Neural cell (in vitro differentiated cells): ENCODE measurements around the gene MEGF9.
A peak's percentile ranks its signal among the peaks of the same experiment; 100 is the strongest.

ENCODE experiments used
- EZH2 ChIP-seq: fragments of 200-600, 300-800 bp; shearing (Covaris generic), sonication (generic); IDR thresholded peaks from 2 replicates; pipeline ENCODE4 v1.6.1; 2014; ENCODE audit warnings: antibody characterized with exemption, low read length, borderline replicate concordance, mild to moderate bottlenecking; ENCODE audit not compliant: insufficient read depth, poor library complexity, severe bottlenecking
- MXI1 ChIP-seq: fragments of 450-650 bp; conservative IDR thresholded peaks from 2 replicates; pipeline ENCODE4 v1.6.1; 2014; ENCODE audit warnings: antibody characterized with exemption, mild to moderate bottlenecking; ENCODE audit not compliant: poor library complexity, severe bottlenecking
- TAF1 ChIP-seq: IDR thresholded peaks from 2 replicates; pipeline ENCODE4 v1.6.1; 2012; ENCODE audit warnings: low read depth
- TF ChIP-seq, protein P1 (sequence below): fragments of 450-650 bp; IDR thresholded peaks from 2 replicates; pipeline ENCODE4 v1.5.1; 2014; ENCODE audit warnings: antibody characterized with exemption, mild to moderate bottlenecking, moderate library complexity; ENCODE audit not compliant: poor library complexity, severe bottlenecking
- TF ChIP-seq, protein P2 (sequence below): IDR thresholded peaks from 2 replicates; pipeline ENCODE4 v1.6.1; 2012; ENCODE audit warnings: borderline replicate concordance

DNA sequence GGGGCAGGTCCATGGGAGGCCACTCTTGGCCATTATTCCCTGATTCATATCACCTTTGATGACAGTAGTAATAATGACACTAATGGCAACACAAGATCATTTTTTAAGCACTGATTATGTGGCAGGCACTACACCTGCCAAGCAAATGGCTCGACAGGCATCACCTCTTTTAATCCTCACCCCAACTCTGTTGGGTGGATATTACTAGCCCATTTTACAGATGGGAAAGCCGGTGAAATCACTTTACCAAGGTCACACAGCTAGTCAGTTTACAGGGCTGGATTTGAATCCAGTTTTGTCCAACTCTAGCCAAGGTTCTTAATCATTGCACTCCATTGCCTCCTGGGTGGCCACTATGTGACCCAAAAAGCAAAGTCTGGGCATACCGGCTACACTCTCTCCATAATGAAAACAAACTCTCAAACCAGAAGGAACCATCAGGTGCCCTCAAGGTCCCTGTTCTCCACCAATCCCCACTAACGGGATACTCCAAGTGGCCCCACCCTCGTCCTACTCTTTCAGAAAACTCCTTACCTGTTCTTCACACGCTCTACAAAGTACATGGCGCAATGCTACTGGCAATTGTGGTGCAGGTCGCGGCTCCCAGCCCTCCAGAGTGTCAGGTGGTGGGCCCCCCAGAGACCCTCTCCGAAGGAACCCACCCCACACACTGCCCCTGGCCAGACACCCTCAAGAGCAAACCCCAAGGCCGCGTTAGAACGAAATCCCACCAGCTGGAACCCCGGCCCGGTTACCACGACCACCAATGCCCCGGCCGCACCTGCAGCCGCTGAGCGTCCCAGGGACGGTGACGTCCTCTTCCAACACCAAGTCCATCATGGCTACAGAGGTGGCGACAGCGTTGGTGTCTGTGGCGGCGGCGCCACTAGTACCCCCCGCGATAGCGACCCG lies 134.9 kb downstream of the MEGF9 start:
- TF ChIP-seq TAF1 (no peak), MXI1 (no peak), EZH2 (no peak)
- TF ChIP-seq, protein P1, sequence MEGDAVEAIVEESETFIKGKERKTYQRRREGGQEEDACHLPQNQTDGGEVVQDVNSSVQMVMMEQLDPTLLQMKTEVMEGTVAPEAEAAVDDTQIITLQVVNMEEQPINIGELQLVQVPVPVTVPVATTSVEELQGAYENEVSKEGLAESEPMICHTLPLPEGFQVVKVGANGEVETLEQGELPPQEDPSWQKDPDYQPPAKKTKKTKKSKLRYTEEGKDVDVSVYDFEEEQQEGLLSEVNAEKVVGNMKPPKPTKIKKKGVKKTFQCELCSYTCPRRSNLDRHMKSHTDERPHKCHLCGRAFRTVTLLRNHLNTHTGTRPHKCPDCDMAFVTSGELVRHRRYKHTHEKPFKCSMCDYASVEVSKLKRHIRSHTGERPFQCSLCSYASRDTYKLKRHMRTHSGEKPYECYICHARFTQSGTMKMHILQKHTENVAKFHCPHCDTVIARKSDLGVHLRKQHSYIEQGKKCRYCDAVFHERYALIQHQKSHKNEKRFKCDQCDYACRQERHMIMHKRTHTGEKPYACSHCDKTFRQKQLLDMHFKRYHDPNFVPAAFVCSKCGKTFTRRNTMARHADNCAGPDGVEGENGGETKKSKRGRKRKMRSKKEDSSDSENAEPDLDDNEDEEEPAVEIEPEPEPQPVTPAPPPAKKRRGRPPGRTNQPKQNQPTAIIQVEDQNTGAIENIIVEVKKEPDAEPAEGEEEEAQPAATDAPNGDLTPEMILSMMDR, result no peak
- TF ChIP-seq, protein P2, sequence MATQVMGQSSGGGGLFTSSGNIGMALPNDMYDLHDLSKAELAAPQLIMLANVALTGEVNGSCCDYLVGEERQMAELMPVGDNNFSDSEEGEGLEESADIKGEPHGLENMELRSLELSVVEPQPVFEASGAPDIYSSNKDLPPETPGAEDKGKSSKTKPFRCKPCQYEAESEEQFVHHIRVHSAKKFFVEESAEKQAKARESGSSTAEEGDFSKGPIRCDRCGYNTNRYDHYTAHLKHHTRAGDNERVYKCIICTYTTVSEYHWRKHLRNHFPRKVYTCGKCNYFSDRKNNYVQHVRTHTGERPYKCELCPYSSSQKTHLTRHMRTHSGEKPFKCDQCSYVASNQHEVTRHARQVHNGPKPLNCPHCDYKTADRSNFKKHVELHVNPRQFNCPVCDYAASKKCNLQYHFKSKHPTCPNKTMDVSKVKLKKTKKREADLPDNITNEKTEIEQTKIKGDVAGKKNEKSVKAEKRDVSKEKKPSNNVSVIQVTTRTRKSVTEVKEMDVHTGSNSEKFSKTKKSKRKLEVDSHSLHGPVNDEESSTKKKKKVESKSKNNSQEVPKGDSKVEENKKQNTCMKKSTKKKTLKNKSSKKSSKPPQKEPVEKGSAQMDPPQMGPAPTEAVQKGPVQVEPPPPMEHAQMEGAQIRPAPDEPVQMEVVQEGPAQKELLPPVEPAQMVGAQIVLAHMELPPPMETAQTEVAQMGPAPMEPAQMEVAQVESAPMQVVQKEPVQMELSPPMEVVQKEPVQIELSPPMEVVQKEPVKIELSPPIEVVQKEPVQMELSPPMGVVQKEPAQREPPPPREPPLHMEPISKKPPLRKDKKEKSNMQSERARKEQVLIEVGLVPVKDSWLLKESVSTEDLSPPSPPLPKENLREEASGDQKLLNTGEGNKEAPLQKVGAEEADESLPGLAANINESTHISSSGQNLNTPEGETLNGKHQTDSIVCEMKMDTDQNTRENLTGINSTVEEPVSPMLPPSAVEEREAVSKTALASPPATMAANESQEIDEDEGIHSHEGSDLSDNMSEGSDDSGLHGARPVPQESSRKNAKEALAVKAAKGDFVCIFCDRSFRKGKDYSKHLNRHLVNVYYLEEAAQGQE, result peak; percentile 19
